ENCODE measurements around the gene AKT1S1.

The AKT1S1 gene

GRCh38 chr19:49863254-49863934, 13.8 kb downstream of the AKT1S1 start:
- no peak overlapping the region for H2BK5ac ChIP-seq (ENCODE audit: low read length)
- H2BK15ac ChIP-seq (replicated peaks; ENCODE audit: low read depth): no peak overlapping the region
- no peak overlapping the region for H3K56ac ChIP-seq (ENCODE audit: low read length)
- H2AK5ac ChIP-seq (ENCODE audit: low read length): no peak overlapping the region
- H3K27me3 ChIP-seq (ENCODE audit: insufficient read depth, low read length, poor library complexity): no peaks in the 10 kb centered on the region
- no peak overlapping the region for H3K4ac ChIP-seq (ENCODE audit: low read depth, low read length)
- H3K23ac ChIP-seq (ENCODE audit: low read length): no peak overlapping the region
- H2BK120ac ChIP-seq (ENCODE audit: low read depth, low read length): no peak overlapping the region
- no peak overlapping the region for H3K4me2 ChIP-seq (ENCODE audit: low read length)
- WGBS (ENCODE audit: extremely low coverage, insufficient coverage, low lambda C conversion rate): no CpG with 5 or more reads among the region's 24 CpGs
- peaks cover 20% of the 10 kb centered on the region for H3K79me2 ChIP-seq (ENCODE audit: control insufficient read depth, insufficient read depth, low read length)
- H3K27ac ChIP-seq (ENCODE audit: low read depth, low read length): no peak overlapping the region
- no peak overlapping the region for H3K18ac ChIP-seq (ENCODE audit: low read length)
- H3K4me3 ChIP-seq (ENCODE audit: low read length): no peak overlapping the region
- peaks cover 9% of the 10 kb centered on the region for H3K79me1 ChIP-seq (ENCODE audit: low read length)
- peaks cover 2% of the 10 kb centered on the region for H3K4me1 ChIP-seq (ENCODE audit: control insufficient read depth, low read depth, low read length)
- DNase-seq: no peak
- H4K5ac ChIP-seq (ENCODE audit: low read length): no peak overlapping the region
- H4K8ac ChIP-seq (ENCODE audit: low read depth, low read length): no peak overlapping the region
- H3K9ac ChIP-seq (ENCODE audit: low read length): no peak overlapping the region
- peaks cover 20% of the 10 kb centered on the region for H3K36me3 ChIP-seq (ENCODE audit: control insufficient read depth, insufficient read depth, low read length)

- H3K79me1 ChIP-seq (ENCODE audit: low read length): peaks cover 9% of the 10 kb centered on the region
- DNase-seq: peak; percentile 90
- H3K27ac ChIP-seq (ENCODE audit: low read depth, low read length): no peak overlapping the region
- peaks cover 2% of the 10 kb centered on the region for H3K4me1 ChIP-seq (ENCODE audit: control insufficient read depth, low read depth, low read length)
- no peak overlapping the region for H4K5ac ChIP-seq (ENCODE audit: low read length)
- no peak overlapping the region for H2BK120ac ChIP-seq (ENCODE audit: low read depth, low read length)
- no peak overlapping the region for H2BK5ac ChIP-seq (ENCODE audit: low read length)
- no peak overlapping the region for H3K18ac ChIP-seq (ENCODE audit: low read length)
- no peak overlapping the region for H3K4me3 ChIP-seq (ENCODE audit: low read length)
- H3K27me3 ChIP-seq (ENCODE audit: insufficient read depth, low read length, poor library complexity): no peaks in the 10 kb centered on the region
- peaks cover 23% of the 10 kb centered on the region for H3K36me3 ChIP-seq (ENCODE audit: control insufficient read depth, insufficient read depth, low read length)
- no peak overlapping the region for H3K56ac ChIP-seq (ENCODE audit: low read length)
- H4K8ac ChIP-seq (ENCODE audit: low read depth, low read length): no peak overlapping the region
- H3K9ac ChIP-seq (ENCODE audit: low read length): no peak overlapping the region
- no peak overlapping the region for H2BK15ac ChIP-seq (replicated peaks; ENCODE audit: low read depth)
- no peak overlapping the region for H2AK5ac ChIP-seq (ENCODE audit: low read length)
- no peak overlapping the region for H3K23ac ChIP-seq (ENCODE audit: low read length)
- peaks cover 20% of the 10 kb centered on the region for H3K79me2 ChIP-seq (ENCODE audit: control insufficient read depth, insufficient read depth, low read length)
- H3K4me2 ChIP-seq (ENCODE audit: low read length): no peak overlapping the region
- no CpG with 5 or more reads among the region's 49 CpGs for WGBS (ENCODE audit: extremely low coverage, insufficient coverage, low lambda C conversion rate)
- no peak overlapping the region for H3K4ac ChIP-seq (ENCODE audit: low read depth, low read length)
Measured at GRCh38 chr19:49862391-49863253, 14.5 kb downstream of the AKT1S1 start.

GRCh38 chr19:49861541-49862378, 15.4 kb downstream of the AKT1S1 start:
- no peak overlapping the region for H3K4me2 ChIP-seq (ENCODE audit: low read length)
- H2BK15ac ChIP-seq (replicated peaks; ENCODE audit: low read depth): no peak overlapping the region
- H3K36me3 ChIP-seq (ENCODE audit: control insufficient read depth, insufficient read depth, low read length): peaks cover 23% of the 10 kb centered on the region
- no peak overlapping the region for H3K9ac ChIP-seq (ENCODE audit: low read length)
- H3K27ac ChIP-seq (ENCODE audit: low read depth, low read length): no peak overlapping the region
- H3K4me1 ChIP-seq (ENCODE audit: control insufficient read depth, low read depth, low read length): peaks cover 2% of the 10 kb centered on the region
- no peak overlapping the region for H4K8ac ChIP-seq (ENCODE audit: low read depth, low read length)
- H3K4me3 ChIP-seq (ENCODE audit: low read length): no peak overlapping the region
- H3K79me2 ChIP-seq (ENCODE audit: control insufficient read depth, insufficient read depth, low read length): peaks cover 20% of the 10 kb centered on the region
- no peak for DNase-seq
- H3K27me3 ChIP-seq (ENCODE audit: insufficient read depth, low read length, poor library complexity): no peaks in the 10 kb centered on the region
- H3K79me1 ChIP-seq (ENCODE audit: low read length): peaks cover 9% of the 10 kb centered on the region
- H3K18ac ChIP-seq (ENCODE audit: low read length): no peak overlapping the region
- no peak overlapping the region for H2BK5ac ChIP-seq (ENCODE audit: low read length)
- H2AK5ac ChIP-seq (ENCODE audit: low read length): no peak overlapping the region
- H4K5ac ChIP-seq (ENCODE audit: low read length): no peak overlapping the region
- no CpG with 5 or more reads among the region's 60 CpGs for WGBS (ENCODE audit: extremely low coverage, insufficient coverage, low lambda C conversion rate)
- no peak overlapping the region for H3K56ac ChIP-seq (ENCODE audit: low read length)
- H3K4ac ChIP-seq (ENCODE audit: low read depth, low read length): no peak overlapping the region
- no peak overlapping the region for H2BK120ac ChIP-seq (ENCODE audit: low read depth, low read length)
- H3K23ac ChIP-seq (ENCODE audit: low read length): no peak overlapping the region

GRCh38 chr19:49861107-49861506, 16.0 kb downstream of the AKT1S1 start:
- Histone ChIP-seq H3K9ac (ENCODE audit: low read length) (no peak overlapping the region), H3K4me1 (ENCODE audit: control insufficient read depth, low read depth, low read length) (no peaks in the 10 kb centered on the region), H3K4me2 (ENCODE audit: low read length) (no peak overlapping the region), H3K23ac (ENCODE audit: low read length) (no peak overlapping the region), H2AK5ac (ENCODE audit: low read length) (no peak overlapping the region), H3K79me2 (ENCODE audit: control insufficient read depth, insufficient read depth, low read length) (peaks cover 14% of the 10 kb centered on the region), H3K18ac (ENCODE audit: low read length) (no peak overlapping the region), H3K4ac (ENCODE audit: low read depth, low read length) (no peak overlapping the region), H2BK15ac (replicated peaks; ENCODE audit: low read depth) (no peak overlapping the region), H4K5ac (ENCODE audit: low read length) (no peak overlapping the region), H3K4me3 (ENCODE audit: low read length) (no peak overlapping the region), H3K79me1 (ENCODE audit: low read length) (peaks cover 7% of the 10 kb centered on the region), H3K36me3 (ENCODE audit: control insufficient read depth, insufficient read depth, low read length) (peaks cover 23% of the 10 kb centered on the region), H3K27ac (ENCODE audit: low read depth, low read length) (no peak overlapping the region), H4K8ac (ENCODE audit: low read depth, low read length) (no peak overlapping the region), H2BK120ac (ENCODE audit: low read depth, low read length) (no peak overlapping the region), H3K27me3 (ENCODE audit: insufficient read depth, low read length, poor library complexity) (no peaks in the 10 kb centered on the region), H2BK5ac (ENCODE audit: low read length) (no peak overlapping the region), H3K56ac (ENCODE audit: low read length) (no peak overlapping the region)
- WGBS (ENCODE audit: extremely low coverage, insufficient coverage, low lambda C conversion rate): no CpG with 5 or more reads among the region's 13 CpGs
- DNase-seq: no peak

- Histone ChIP-seq H3K36me3 (ENCODE audit: control insufficient read depth, insufficient read depth, low read length) (peaks cover 23% of the 10 kb centered on the region), H3K9ac (ENCODE audit: low read length) (no peak overlapping the region), H2BK15ac (replicated peaks; ENCODE audit: low read depth) (no peak overlapping the region), H3K4me3 (ENCODE audit: low read length) (no peak overlapping the region), H4K5ac (ENCODE audit: low read length) (no peak overlapping the region), H3K79me2 (ENCODE audit: control insufficient read depth, insufficient read depth, low read length) (peaks cover 10% of the 10 kb centered on the region), H2BK120ac (ENCODE audit: low read depth, low read length) (no peak overlapping the region), H3K27ac (ENCODE audit: low read depth, low read length) (no peak overlapping the region), H2AK5ac (ENCODE audit: low read length) (no peak overlapping the region), H4K8ac (ENCODE audit: low read depth, low read length) (no peak overlapping the region), H3K27me3 (ENCODE audit: insufficient read depth, low read length, poor library complexity) (no peaks in the 10 kb centered on the region), H2BK5ac (ENCODE audit: low read length) (no peak overlapping the region), H3K56ac (ENCODE audit: low read length) (peak overlapping the region; percentile 7), H3K23ac (ENCODE audit: low read length) (no peak overlapping the region), H3K4me2 (ENCODE audit: low read length) (no peak overlapping the region), H3K4ac (ENCODE audit: low read depth, low read length) (no peak overlapping the region), H3K4me1 (ENCODE audit: control insufficient read depth, low read depth, low read length) (no peaks in the 10 kb centered on the region), H3K18ac (ENCODE audit: low read length) (no peak overlapping the region), H3K79me1 (ENCODE audit: low read length) (peaks cover 7% of the 10 kb centered on the region)
- no CpG with 5 or more reads among the region's 17 CpGs for WGBS (ENCODE audit: extremely low coverage, insufficient coverage, low lambda C conversion rate)
- no peak for DNase-seq
Measured at GRCh38 chr19:49860336-49861102, 16.6 kb downstream of the AKT1S1 start.
